Limb (tissue), 2 donors: ENCODE measurements around the gene SPSB1.
A peak's percentile ranks its signal among the peaks of the same experiment; 100 is the strongest.

Experiments
- DNase-seq, 2 donors: peaks; one replicate each; pipeline ENCODE4 v3.0.0-alpha.2; 2016; ENCODE audit errors: extremely low spot score in 2 of 2

The SPSB1 gene

DNA sequence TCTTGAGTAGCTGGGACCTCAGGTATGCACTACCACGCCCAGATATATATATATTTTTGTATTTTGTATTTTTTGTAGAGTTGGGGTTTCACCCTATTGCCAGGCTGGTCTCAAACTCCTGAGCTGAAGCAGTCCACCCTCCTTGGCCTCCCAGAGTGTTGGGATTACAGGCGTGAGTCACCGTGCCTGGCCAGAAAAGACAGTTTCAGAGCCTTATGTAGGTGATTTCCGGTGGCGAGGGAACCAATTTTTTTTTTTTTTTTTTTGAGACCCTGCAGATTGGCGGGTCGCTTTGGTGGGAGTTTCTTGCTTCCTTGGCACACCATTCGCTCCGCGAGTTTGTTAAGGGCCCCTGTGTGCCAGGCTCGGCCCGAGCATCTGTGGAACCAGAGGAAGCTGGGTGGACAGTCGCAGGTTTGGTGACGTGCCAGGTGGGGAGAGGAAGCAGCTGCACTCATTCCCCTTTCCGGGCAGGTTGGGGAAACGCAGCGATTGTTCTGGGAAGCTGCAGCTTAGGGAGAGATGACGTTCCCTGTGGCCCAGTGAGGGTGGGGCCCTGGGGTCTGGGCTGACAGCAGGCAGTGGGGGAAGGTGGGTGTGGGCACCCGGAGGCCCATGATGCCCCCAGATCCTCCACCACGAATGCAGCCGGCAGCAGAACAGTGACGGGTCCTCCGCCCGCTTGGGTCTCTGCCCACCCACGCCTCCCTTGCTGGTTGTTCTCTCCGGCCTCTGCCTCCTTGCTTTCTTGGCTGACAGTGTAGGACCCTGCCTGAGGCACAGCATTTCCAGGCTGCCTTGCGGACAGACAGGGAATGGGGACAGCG is 25.1 kb downstream of the SPSB1 start:
- DNase-seq, result peak in 1 of 2 donors; percentile 64

DNA sequence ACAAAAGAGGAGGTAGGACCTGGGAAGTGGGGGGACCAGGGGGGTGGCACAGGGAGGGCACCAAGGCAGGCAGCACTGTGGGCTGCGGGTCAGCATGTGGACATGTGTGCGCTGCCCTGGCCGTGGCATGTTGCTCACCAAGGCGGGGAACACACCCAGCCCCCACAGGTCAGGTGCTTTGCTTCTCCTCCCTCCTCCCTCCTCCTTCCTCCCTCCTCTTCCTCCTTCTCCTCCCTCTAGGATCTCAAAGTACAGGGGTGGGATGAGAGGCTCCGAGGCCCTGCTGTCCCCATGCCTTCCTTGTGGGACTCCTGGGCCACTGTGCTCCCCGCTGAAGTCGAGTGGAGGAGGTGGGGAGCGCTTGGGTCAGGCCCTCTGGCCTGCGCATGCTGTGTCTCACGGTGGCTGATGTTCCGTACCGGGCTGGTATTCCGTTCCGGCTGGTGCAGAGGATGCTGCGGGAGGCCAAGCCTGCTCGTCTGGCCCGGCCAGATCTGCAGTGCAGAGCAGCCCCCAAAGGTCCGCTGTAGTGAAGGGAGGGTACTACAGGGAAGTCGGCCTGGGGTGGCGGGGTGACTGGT is 26.6 kb downstream of the SPSB1 start:
- no peak for DNase-seq

DNA sequence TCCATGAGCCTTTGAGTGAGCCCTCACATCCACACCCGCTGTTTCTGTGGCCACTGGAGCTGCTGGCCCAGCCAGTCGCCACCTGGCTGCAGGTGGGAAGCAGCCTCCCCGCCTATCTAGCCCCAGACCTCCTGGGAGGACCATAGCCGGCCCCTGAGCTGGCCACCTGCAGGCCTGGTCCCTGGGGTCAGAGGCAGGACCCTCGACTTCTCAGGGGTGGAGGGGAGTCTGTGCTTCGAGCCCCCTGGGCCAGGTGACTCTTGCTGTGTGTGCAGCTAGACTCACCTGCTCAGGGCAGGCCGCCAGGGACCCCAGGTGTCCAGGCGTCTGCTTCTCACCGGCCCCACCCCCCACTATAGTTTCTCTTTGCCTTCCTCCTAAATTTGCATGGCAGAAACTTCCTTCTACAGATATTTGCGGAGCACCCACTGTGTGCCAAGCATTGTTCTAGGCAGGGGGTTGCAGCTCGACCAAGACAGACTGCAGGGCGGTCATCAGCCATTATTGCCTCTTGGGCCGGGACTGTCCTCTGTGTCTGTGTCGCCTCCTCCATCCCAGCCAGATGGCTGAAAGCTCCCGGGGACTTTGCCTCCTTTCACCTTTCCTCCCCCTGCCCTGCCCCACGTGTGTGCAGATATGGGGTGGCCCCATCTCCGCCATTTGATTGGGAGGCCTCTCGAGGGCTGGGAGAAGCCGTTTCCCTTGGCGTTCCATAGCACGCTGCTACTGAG is 27.3 kb downstream of the SPSB1 start:
- DNase-seq, result no peak

GRCh38 chr1:9320520-9321479 is 28.1 kb downstream of the SPSB1 start:
- peak in 1 of 2 donors; percentile 46 for DNase-seq

GRCh38 chr1:9321480-9321849 is 28.8 kb downstream of the SPSB1 start:
- no peak for DNase-seq

DNA sequence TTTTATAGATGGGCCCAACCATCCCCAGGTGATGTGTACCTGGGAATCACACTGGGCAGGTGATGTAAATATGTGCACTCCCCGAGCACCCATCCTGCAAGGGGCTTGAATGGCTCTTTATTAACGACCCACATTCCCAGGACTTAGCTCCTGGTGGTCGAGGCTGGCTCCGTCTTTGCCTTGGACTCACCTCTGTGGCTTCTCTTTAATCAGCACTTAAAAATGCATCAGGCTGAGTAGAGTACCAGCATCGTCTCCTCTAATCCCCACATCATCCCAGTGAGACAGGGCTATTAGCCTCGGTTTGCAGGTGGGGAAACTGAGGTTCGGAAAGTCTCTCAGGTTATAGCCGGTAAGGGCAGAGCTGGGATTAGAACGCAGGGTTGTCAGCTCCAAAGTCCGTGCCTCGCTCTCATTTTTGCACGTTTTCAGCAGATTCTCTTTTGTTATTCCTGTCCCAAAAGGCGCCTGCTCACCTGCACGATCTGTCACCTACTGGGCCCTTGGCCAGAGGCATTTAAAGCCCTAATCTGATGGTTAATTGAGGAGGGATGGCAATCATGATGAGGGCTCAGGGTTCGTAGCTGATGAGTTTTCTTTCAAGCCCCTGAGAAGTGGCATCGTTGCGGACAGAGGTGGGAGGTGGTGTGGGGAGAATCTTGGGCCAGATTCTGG is 29.4 kb downstream of the SPSB1 start:
- no peak for DNase-seq

GRCh38 chr1:9322661-9323244 is 30.1 kb downstream of the SPSB1 start:
- no peak for DNase-seq

- no peak for DNase-seq
Observed at GRCh38 chr1:9324246-9325096, 31.8 kb downstream of the SPSB1 start.

DNA sequence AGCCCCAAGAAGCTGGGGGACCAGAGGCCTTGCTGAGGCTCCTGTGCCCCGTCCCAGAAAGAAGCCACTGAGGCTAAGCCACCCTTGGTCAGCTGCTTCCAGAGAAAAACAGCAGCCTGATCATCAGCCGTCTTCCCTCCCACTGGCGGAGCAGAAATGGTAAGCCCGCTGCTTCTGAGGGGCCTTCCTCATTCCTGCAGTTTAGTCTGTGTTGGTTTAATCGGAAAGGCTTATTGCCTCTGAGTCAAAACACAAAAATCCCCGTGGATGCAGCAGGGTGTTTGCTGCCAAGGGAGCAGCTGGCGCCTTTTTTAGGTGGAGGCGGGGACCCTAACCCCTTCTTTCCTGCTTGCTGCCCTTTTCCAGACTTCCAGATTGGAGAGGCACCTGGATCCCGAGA is 33.9 kb downstream of the SPSB1 start:
- no peak for DNase-seq

- DNase-seq, result no peak
Observed at GRCh38 chr1:9328201-9328600, 35.5 kb downstream of the SPSB1 start.

GRCh38 chr1:9328715-9329114 is 36.0 kb downstream of the SPSB1 start:
- no peak for DNase-seq

DNA sequence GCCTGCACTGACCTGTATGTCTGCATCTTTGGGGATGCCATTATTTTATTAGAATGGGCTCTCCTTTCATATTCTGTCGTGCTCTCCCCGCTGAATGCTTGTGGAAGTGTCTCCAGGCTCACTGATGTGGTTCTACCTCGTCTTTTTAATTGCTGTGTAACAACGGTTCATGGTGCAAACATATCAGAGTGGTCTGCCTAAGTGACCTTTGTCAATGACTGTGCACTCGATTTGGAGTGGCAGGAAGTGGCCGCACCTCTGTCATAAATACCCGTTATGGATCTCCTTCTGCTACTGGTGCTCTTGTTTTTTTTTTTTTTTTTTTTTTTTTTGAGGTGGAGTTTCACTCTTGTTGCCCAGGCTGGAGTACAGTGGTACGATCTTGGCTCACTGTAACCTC is 38.3 kb downstream of the SPSB1 start:
- no peak for DNase-seq

GRCh38 chr1:9331558-9332346 is 39.1 kb downstream of the SPSB1 start:
- DNase-seq, result no peak

DNA sequence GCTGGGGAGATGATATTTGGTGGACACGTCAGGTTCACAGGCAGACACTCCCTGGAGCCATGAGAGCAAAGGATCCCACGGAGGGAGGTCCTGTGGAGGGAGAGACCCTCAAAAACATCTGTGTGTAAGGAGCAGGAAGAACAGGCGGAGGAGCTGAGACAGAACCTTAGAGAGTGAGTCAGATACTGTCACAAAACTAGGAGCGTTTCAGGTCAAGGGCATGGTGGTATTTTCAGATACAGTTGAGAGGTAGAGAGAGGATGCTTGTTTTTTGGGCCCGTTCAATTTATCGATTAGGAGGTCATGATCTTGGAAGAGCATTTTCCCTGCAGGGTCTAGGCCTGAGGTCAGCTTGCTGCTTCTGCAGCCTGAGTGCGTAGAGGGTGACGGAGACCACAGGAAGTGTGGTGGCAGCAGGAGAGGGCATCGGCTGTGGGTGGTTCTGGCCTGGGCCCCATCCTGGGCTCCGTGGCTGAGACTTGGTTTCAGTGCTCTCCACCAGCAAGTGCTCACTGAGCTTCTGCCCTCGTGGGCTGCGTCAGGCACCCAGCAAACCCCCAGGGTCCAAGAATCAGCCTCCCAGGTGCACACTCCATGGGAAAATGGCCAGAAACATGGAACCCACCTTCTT is 39.9 kb downstream of the SPSB1 start:
- no peak for DNase-seq

GRCh38 chr1:9338397-9339246 is 45.9 kb downstream of the SPSB1 start:
- DNase-seq, result peak; percentile 66 to 68

GRCh38 chr1:9340172-9340854 is 47.6 kb downstream of the SPSB1 start:
- DNase-seq, result no peak

GRCh38 chr1:9340864-9341263 is 48.2 kb downstream of the SPSB1 start:
- DNase-seq, result no peak
